Spleen (tissue), 11 donors: ENCODE data around the gene MARCHF10. TPM values are rescaled to one million over a fixed set of nuclear protein-coding genes. Genes with fewer than 3 reads are reported as not detected.

Source experiments
- DNase-seq: peaks from one replicate; pipeline ENCODE4 v3.0.0-alpha.2; 2020
- H3K27ac ChIP-seq, 8 donors: fragments of 200-600 bp; sonication (generic) in 7 of 8; 1 replicate in 4 of 8; 2 replicates in 4 of 8; pipeline versions ENCODE4 v1.5.0 to v1.8.0; 2016 to 2021; ENCODE audit warnings: inconsistent platforms in 4 of 8, mild to moderate bottlenecking in 4 of 8, moderate library complexity in 1 of 8
- H3K27me3 ChIP-seq, 7 donors: fragments of 200-600 bp; sonication (generic) in 6 of 7; replicated peaks in 1 of 7; 1 replicate in 4 of 7; 2 replicates in 3 of 7; pipeline versions ENCODE4 v1.5.0 to v1.8.0; 2016 to 2021; ENCODE audit warnings: inconsistent platforms in 3 of 7, mild to moderate bottlenecking in 1 of 7
- H3K36me3 ChIP-seq, 6 donors: fragments of 200-600 bp; sonication (generic) in 5 of 6; 1 replicate in 4 of 6; 2 replicates in 2 of 6; pipeline versions ENCODE4 v1.5.0 to v1.8.0; 2016 to 2021; ENCODE audit warnings: inconsistent platforms in 2 of 6
- H3K4me1 ChIP-seq, 6 donors: fragments of 200-600 bp; sonication (generic) in 5 of 6; 1 replicate in 3 of 6; 2 replicates in 3 of 6; pipeline versions ENCODE4 v1.5.0 to v1.8.0; 2016 to 2021; ENCODE audit warnings: inconsistent platforms in 3 of 6
- H3K4me3 ChIP-seq, 8 donors: fragments of 200-600 bp; sonication (generic) in 7 of 8; 1 replicate in 4 of 8; 2 replicates in 4 of 8; pipeline versions ENCODE4 v1.5.0 to v1.8.0; 2016 to 2021; ENCODE audit warnings: inconsistent platforms in 4 of 8, mild to moderate bottlenecking in 4 of 8, moderate library complexity in 2 of 8
- H3K9me3 ChIP-seq, 8 donors: fragments of 200-600 bp; sonication (generic) in 7 of 8; 1 replicate in 4 of 8; 2 replicates in 4 of 8; pipeline versions ENCODE4 v1.5.0 to v1.8.0; 2016 to 2021; ENCODE audit warnings: inconsistent platforms in 4 of 8
- CTCF ChIP-seq, 11 experiments: fragments of 200-600 bp in 7 of 11; fragments of 450-650 bp in 4 of 11; sonication (generic) in 4 of 11; IDR thresholded peaks in 8 of 11; conservative IDR thresholded peaks in 3 of 11; 1 replicate in 7 of 11; 2 replicates in 4 of 11; pipeline versions ENCODE4 v1.4.0 to v1.8.0; 2016 to 2021; ENCODE audit warnings: antibody characterized with exemption in 11 of 11, inconsistent platforms in 4 of 11, mild to moderate bottlenecking in 1 of 11
- POLR2A ChIP-seq, 3 donors: fragments of 450-650 bp; IDR thresholded peaks; one replicate each; pipeline ENCODE4 v1.5.1; 2017; ENCODE audit warnings: antibody characterized with exemption in 3 of 3, mild to moderate bottlenecking in 1 of 3
- POLR2AphosphoS5 ChIP-seq, 3 donors: sonication (generic); formaldehyde crosslinking; IDR thresholded peaks; one replicate each; pipeline ENCODE4 v1.5.1; 2017; ENCODE audit warnings: antibody characterized with exemption in 3 of 3
- WGBS, 5 donors: extraction: QIAGEN DNeasy Blood & Tissue Kit in 3 of 5; methylation state at CpG; one replicate each; pipeline versions ENCODE4 v1.1.5 to v1.1.7; 2013 to 2018; 5-methylcytosine and 5-hydroxymethylcytosine counted together
- intact Hi-C: fragments of 100-400 bp; cut with DNase I; formaldehyde crosslinking; loops from one replicate; pipeline ENCODE4 v1.15.0; 2023; ENCODE audit warnings: low total_unique reads
- polyA plus RNA-seq, 3 donors: library from polyadenylated mRNA; stranded (reverse); fragments of 200-250 nt; gene quantifications; one replicate each; pipeline ENCODE4 v1.2.1, GENCODE V29; 2013
- total RNA-seq, 7 donors: library from RNA; depleted of rRNA in 3 of 7; stranded (reverse); fragments of >200 nt in 3 of 7; fragmentation: NEBNext Ultra II Directional in 4 of 7; extraction: Animal tissue kit (Norgen Biotek cat#: 25700) in 4 of 7; gene quantifications; one replicate each; pipeline versions ENCODE4 v1.1.0 to v1.2.1, GENCODE V29; 2016 to 2021
- donor health status: healthy with polysubstance abuse.
- donor health status: DM: no; HTN: no; CAD: no; lungs with moderate emphysema.
- donor health status: DM: no; HTN: no; CAD: no.
- donor health status: Bipolar disorder and iron deficiency.
- donor health status: healthy.
- donor health status: DM: no; HTN: no; CAD: no.
- donor health status: DM: yes; HTN: yes; CAD: no.

The MARCHF10 gene
- total and polyA plus RNA-seq, 10 donors, result 0.15 to 0.32 (median 0.26) TPM; not detected in 7

GRCh38 chr17:62723842-62724241 lies 84.3 kb downstream of the MARCHF10 start:
- Histone ChIP-seq H3K27ac (peak overlapping the region in 6 of 8 donors; percentile 49 to 84 (median 72)), H3K27me3 (peaks cover 0 to 14% (median 0%) of the 10 kb centered on the region in 7 donors), H3K4me3 (no peak overlapping the region), H3K4me1 (peaks cover 4 to 50% (median 17%) of the 10 kb centered on the region in 6 donors), H3K36me3 (no peaks in the 10 kb centered on the region), H3K9me3 (no peaks in the 10 kb centered on the region)
- intact Hi-C loops, result no loop called here
- TF ChIP-seq POLR2A (IDR thresholded peaks at IDR 0.05), result no peak
- no peak for TF ChIP-seq POLR2AphosphoS5 (IDR thresholded peaks at IDR 0.05)
- no peak for TF ChIP-seq CTCF (IDR thresholded peaks at IDR 0.05 in 8 of 11, conservative IDR thresholded peaks at IDR 0.05 in 3 of 11)
- 80 to 91% (median 86%) methylated on average over 7 of the region's 7 CpGs for WGBS, 5 donors
- DNase-seq, result no peak

- no peak for DNase-seq
- WGBS, 5 donors, result 20 to 60% (median 40%) methylated on average over 1 of the region's 1 CpG
- Histone ChIP-seq H3K36me3 (no peaks in the 10 kb centered on the region), H3K4me3 (no peak overlapping the region), H3K9me3 (no peaks in the 10 kb centered on the region), H3K27me3 (peaks cover 0 to 15% (median 0%) of the 10 kb centered on the region in 7 donors), H3K4me1 (peaks cover 4 to 46% (median 17%) of the 10 kb centered on the region in 6 donors), H3K27ac (no peak overlapping the region)
- intact Hi-C loops, result no loop called here
- TF ChIP-seq POLR2A (IDR thresholded peaks at IDR 0.05) (no peak), POLR2AphosphoS5 (IDR thresholded peaks at IDR 0.05) (no peak), CTCF (IDR thresholded peaks at IDR 0.05 in 8 of 11, conservative IDR thresholded peaks at IDR 0.05 in 3 of 11) (no peak)
Measured at GRCh38 chr17:62722625-62723024, 85.5 kb downstream of the MARCHF10 start.

- no peak overlapping the region for H3K27ac ChIP-seq
- H3K36me3 ChIP-seq, result no peaks in the 10 kb centered on the region
- intact Hi-C loops, result no loop called here
- 70 to 79% (median 77%) methylated on average over 3 of the region's 3 CpGs for WGBS, 5 donors
- H3K27me3 ChIP-seq, result peaks cover 0 to 16% (median 0%) of the 10 kb centered on the region in 7 donors
- H3K4me3 ChIP-seq, result no peak overlapping the region
- H3K4me1 ChIP-seq, result peaks cover 0 to 36% (median 12%) of the 10 kb centered on the region in 6 donors
- TF ChIP-seq POLR2A (IDR thresholded peaks at IDR 0.05) (no peak), POLR2AphosphoS5 (IDR thresholded peaks at IDR 0.05) (no peak), CTCF (IDR thresholded peaks at IDR 0.05 in 8 of 11, conservative IDR thresholded peaks at IDR 0.05 in 3 of 11) (peak in 4 of 11 experiments; percentile 10 to 22 (median 14))
- H3K9me3 ChIP-seq, result no peaks in the 10 kb centered on the region
- no peak for DNase-seq
Measured at GRCh38 chr17:62720126-62720850, 87.8 kb downstream of the MARCHF10 start.

GRCh38 chr17:62719586-62719985 lies 88.5 kb downstream of the MARCHF10 start:
- H3K4me3 ChIP-seq, result no peak overlapping the region
- intact Hi-C loops, result no loop called here
- no peak for DNase-seq
- H3K4me1 ChIP-seq, result peaks cover 0 to 29% (median 5%) of the 10 kb centered on the region in 6 donors
- no peaks in the 10 kb centered on the region for H3K36me3 ChIP-seq
- H3K27ac ChIP-seq, result no peak overlapping the region
- no peaks in the 10 kb centered on the region for H3K9me3 ChIP-seq
- no peak for TF ChIP-seq POLR2A (IDR thresholded peaks at IDR 0.05)
- peaks cover 0 to 9% (median 0%) of the 10 kb centered on the region in 7 donors for H3K27me3 ChIP-seq
- 84 to 100% (median 87%) methylated on average over 1 of the region's 1 CpG for WGBS, 5 donors
